Liver (tissue), 9 donors: ENCODE results near the gene PLIN4. TPM values are rescaled to one million over a fixed set of nuclear protein-coding genes. Genes with fewer than 3 reads are reported as not detected.

Source experiments
- DNase-seq: peaks from one replicate; pipeline ENCODE4 v3.0.0-alpha.2; 2017; ENCODE audit warnings: low spot score
- H3K27ac ChIP-seq, 2 donors: one replicate each; pipeline ENCODE4 v1.7.0; 2013; ENCODE audit warnings: inconsistent platforms in 2 of 2, low read length in 2 of 2, control low read depth in 1 of 2, low read depth in 1 of 2, mild to moderate bottlenecking in 1 of 2
- H3K27me3 ChIP-seq, 4 donors: one replicate each; pipeline versions ENCODE4 v1.6.1 to v1.7.0; 2013; ENCODE audit warnings: low read length in 3 of 4, inconsistent platforms in 1 of 4, mild to moderate bottlenecking in 1 of 4, moderate library complexity in 1 of 4; ENCODE audit not compliant: control insufficient read depth in 4 of 4, insufficient read depth in 4 of 4
- H3K36me3 ChIP-seq, 4 donors: one replicate each; pipeline versions ENCODE4 v1.6.1 to v1.7.0; 2013; ENCODE audit warnings: low read length in 3 of 4, mild to moderate bottlenecking in 3 of 4, low read depth in 1 of 4, moderate library complexity in 1 of 4; ENCODE audit not compliant: control insufficient read depth in 4 of 4, insufficient read depth in 3 of 4
- H3K4me1 ChIP-seq, 4 donors: one replicate each; pipeline versions ENCODE4 v1.6.1 to v1.7.0; 2013; ENCODE audit warnings: low read length in 3 of 4, mild to moderate bottlenecking in 3 of 4, moderate library complexity in 1 of 4; ENCODE audit not compliant: control insufficient read depth in 4 of 4, insufficient read depth in 4 of 4
- H3K4me3 ChIP-seq, 3 donors: one replicate each; pipeline versions ENCODE4 v1.6.1 to v1.7.0; 2013; ENCODE audit warnings: low read length in 3 of 3, control low read depth in 1 of 3, low read depth in 1 of 3, mild to moderate bottlenecking in 1 of 3
- H3K9ac ChIP-seq, 2 donors: one replicate each; pipeline ENCODE4 v1.7.0; 2013; ENCODE audit warnings: low read length in 2 of 2, mild to moderate bottlenecking in 2 of 2, moderate library complexity in 2 of 2, control low read depth in 1 of 2, low read depth in 1 of 2
- H3K9me3 ChIP-seq, 4 donors: one replicate each; pipeline versions ENCODE4 v1.6.1 to v1.7.0; 2013; ENCODE audit warnings: low read length in 3 of 4; ENCODE audit not compliant: control insufficient read depth in 4 of 4
- EGR1 ChIP-seq, 2 donors: IDR thresholded peaks; 2 replicates each; pipeline ENCODE4 v1.6.1; 2016 to 2018; ENCODE audit warnings: antibody characterized with exemption in 2 of 2, low read depth in 2 of 2
- FOXA1 ChIP-seq: IDR thresholded peaks from 2 replicates; pipeline ENCODE4 v1.6.1; 2016; ENCODE audit warnings: antibody characterized with exemption
- FOXA2 ChIP-seq: IDR thresholded peaks from 2 replicates; pipeline ENCODE4 v1.6.1; 2016; ENCODE audit warnings: antibody characterized with exemption
- GABPA ChIP-seq, 2 donors: IDR thresholded peaks in 1 of 2; conservative IDR thresholded peaks in 1 of 2; 2 replicates each; pipeline ENCODE4 v1.6.1; 2016; ENCODE audit warnings: antibody characterized with exemption in 2 of 2, mild to moderate bottlenecking in 1 of 2, moderate library complexity in 1 of 2
- HNF4A ChIP-seq, 2 donors: conservative IDR thresholded peaks; 2 replicates each; pipeline ENCODE4 v1.6.1; 2016; ENCODE audit warnings: antibody characterized with exemption in 2 of 2, mild to moderate bottlenecking in 2 of 2
- HNF4G ChIP-seq: IDR thresholded peaks from 2 replicates; pipeline ENCODE4 v1.6.1; 2016; ENCODE audit warnings: antibody characterized with exemption
- JUND ChIP-seq, 2 donors: IDR thresholded peaks; 2 replicates each; pipeline ENCODE4 v1.6.1; 2016; ENCODE audit warnings: antibody characterized with exemption in 2 of 2
- NR2F2 ChIP-seq: IDR thresholded peaks from 2 replicates; pipeline ENCODE4 v1.6.1; 2016; ENCODE audit warnings: antibody characterized with exemption
- RAD21 ChIP-seq, 2 donors: IDR thresholded peaks; 2 replicates each; pipeline ENCODE4 v1.6.1; 2016; ENCODE audit warnings: antibody characterized with exemption in 2 of 2, mild to moderate bottlenecking in 2 of 2
- RXRA ChIP-seq, 2 donors: IDR thresholded peaks; 2 replicates each; pipeline ENCODE4 v1.6.1; 2017 to 2018; ENCODE audit warnings: antibody characterized with exemption in 2 of 2, mild to moderate bottlenecking in 1 of 2
- SP1 ChIP-seq: IDR thresholded peaks from 2 replicates; pipeline ENCODE4 v1.6.1; 2018; ENCODE audit warnings: antibody characterized with exemption, mild to moderate bottlenecking
- TAF1 ChIP-seq: conservative IDR thresholded peaks from 2 replicates; pipeline ENCODE4 v1.6.1; 2016; ENCODE audit warnings: antibody characterized with exemption, mild to moderate bottlenecking
- YY1 ChIP-seq: IDR thresholded peaks from 2 replicates; pipeline ENCODE4 v1.6.1; 2016; ENCODE audit warnings: antibody characterized with exemption, mild to moderate bottlenecking
- WGBS: extraction: QIAGEN DNeasy Blood & Tissue Kit; methylation state at CpG from one replicate; pipeline ENCODE4 v1.1.7; 2013; 5-methylcytosine and 5-hydroxymethylcytosine counted together
- polyA plus RNA-seq, 2 donors: library from polyadenylated mRNA; stranded (reverse) in 1 of 2; unstranded in 1 of 2; fragments of 200-250 nt in 1 of 2; fragments of >200 nt in 1 of 2; fragmentation: Nextera tagmentation in 1 of 2; extraction: Ambion mirVana in 1 of 2; gene quantifications; one replicate each; pipeline versions ENCODE4 v1.2.1 to v1.2.3, GENCODE V29; 2013 to 2015
- total RNA-seq, 2 donors: library from RNA; depleted of rRNA; stranded (reverse); fragments of >200 nt; gene quantifications; one replicate each; pipeline ENCODE4 v1.2.3, GENCODE V29; 2014
- TF ChIP-seq, protein P1 (sequence below): fragments of 150-350 bp; IDR thresholded peaks from 2 replicates; pipeline ENCODE4 v1.5.1; 2017; ENCODE audit warnings: improper control_type of control experiment, low read depth, low read length; ENCODE audit not compliant: missing input control
- TF ChIP-seq, protein P2 (sequence below): IDR thresholded peaks from 2 replicates; pipeline ENCODE4 v1.6.1; 2016; ENCODE audit warnings: antibody characterized with exemption
- TF ChIP-seq, protein P3 (sequence below): IDR thresholded peaks from 2 replicates; pipeline ENCODE4 v1.6.1; 2016; ENCODE audit warnings: antibody characterized with exemption
- TF ChIP-seq, protein P4 (sequence below): IDR thresholded peaks from 2 replicates; pipeline ENCODE4 v1.6.1; 2016; ENCODE audit warnings: antibody characterized with exemption
- TF ChIP-seq, protein P5 (sequence below): IDR thresholded peaks from 2 replicates; pipeline ENCODE4 v1.6.1; 2016; ENCODE audit warnings: antibody characterized with exemption, mild to moderate bottlenecking
- donor health status: healthy.
- donor health status: healthy.
- donor health status: healthy.
- donor health status: healthy.
- donor health status: healthy.

PLIN4 gene
- total and polyA plus RNA-seq, 4 donors: 3.1 to 49.1 (median 9.5) TPM

DNA sequence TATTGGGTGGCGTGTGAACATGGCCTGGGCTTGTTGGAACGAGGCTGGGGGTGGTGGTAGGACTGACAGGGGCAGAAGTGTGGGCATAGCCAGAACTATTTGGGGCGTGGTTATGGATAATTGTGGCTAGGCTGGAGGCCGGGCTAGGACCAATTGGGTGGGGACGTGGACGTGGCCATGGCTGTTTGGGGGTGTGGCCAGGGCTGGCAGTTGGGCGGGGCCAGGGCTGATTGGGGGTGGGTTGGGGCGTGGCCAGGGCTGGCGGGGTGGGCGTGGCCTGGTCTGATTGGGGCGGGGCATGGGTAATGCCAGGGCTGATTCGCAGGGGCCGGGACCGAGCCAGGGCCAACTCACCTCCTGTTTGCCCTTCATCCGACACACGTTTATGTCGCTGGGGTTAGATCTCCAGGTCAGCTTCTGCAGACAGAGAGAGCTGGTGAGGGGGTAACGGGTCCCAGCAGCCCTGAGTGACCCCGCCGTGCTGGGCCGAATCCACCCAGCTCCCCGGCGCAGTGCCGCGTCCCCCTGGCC, 38.4 kb upstream of the PLIN4 start (continued):
- TF ChIP-seq FOXA2: no peak
- TF ChIP-seq, protein P1, sequence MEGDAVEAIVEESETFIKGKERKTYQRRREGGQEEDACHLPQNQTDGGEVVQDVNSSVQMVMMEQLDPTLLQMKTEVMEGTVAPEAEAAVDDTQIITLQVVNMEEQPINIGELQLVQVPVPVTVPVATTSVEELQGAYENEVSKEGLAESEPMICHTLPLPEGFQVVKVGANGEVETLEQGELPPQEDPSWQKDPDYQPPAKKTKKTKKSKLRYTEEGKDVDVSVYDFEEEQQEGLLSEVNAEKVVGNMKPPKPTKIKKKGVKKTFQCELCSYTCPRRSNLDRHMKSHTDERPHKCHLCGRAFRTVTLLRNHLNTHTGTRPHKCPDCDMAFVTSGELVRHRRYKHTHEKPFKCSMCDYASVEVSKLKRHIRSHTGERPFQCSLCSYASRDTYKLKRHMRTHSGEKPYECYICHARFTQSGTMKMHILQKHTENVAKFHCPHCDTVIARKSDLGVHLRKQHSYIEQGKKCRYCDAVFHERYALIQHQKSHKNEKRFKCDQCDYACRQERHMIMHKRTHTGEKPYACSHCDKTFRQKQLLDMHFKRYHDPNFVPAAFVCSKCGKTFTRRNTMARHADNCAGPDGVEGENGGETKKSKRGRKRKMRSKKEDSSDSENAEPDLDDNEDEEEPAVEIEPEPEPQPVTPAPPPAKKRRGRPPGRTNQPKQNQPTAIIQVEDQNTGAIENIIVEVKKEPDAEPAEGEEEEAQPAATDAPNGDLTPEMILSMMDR: no peak
- TF ChIP-seq RXRA (IDR thresholded peaks at IDR 0.05): no peak
- TF ChIP-seq NR2F2: no peak
- TF ChIP-seq RAD21 (IDR thresholded peaks at IDR 0.05): no peak

DNA sequence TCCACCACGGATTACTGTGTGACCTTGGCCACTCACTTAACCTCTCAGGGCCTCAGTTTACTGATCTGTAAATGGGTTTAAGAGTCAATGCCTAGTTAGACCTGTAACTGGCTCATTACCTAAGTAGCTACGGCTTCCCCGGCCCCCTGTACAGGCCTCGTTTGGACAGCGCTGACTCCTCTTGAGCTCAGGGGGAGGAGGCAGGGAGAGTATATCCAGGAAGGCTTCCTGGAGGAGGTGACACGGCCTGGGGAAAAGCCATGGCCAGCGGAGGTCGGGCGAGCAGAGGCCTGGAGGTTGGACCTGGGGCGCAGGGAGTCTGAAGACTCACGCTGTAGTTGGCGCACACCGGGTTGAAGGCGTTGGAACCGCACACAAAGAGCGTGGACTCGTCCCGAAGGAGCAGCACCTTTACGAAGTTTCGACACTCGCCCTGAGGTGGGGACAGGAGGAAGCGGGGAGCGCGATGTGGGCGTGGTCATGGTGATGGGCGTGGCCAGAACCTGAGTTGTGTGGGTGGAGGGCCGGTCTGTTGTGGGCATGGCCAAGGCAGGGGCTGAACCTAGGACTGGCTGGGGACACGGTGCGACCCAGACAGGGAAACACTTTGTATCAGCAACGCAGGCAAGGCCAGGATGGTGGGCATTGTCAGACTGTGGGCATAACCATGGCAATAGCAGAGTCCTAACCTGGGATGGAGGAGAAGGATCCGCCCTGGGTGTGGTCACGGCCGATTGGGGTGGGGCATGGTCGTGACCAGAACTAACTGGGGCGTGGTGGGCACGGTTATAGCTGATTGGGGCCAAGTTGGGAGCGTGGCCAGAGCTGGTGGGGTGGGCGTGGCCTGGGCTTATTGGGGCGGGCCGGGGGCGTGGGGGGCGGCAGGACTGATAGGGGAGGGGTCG, 37.6 kb upstream of the PLIN4 start:
- TF ChIP-seq FOXA2 (no peak), HNF4A (conservative IDR thresholded peaks at IDR 0.05) (no peak), HNF4G (no peak), GABPA (IDR thresholded peaks at IDR 0.05 in 1 of 2, conservative IDR thresholded peaks at IDR 0.05 in 1 of 2) (no peak), SP1 (no peak), EGR1 (IDR thresholded peaks at IDR 0.05; ENCODE audit: low read depth in 2 of 2) (no peak), YY1 (no peak), TAF1 (no peak), RXRA (IDR thresholded peaks at IDR 0.05) (no peak), FOXA1 (no peak), JUND (IDR thresholded peaks at IDR 0.05) (no peak), RAD21 (IDR thresholded peaks at IDR 0.05) (no peak), NR2F2 (no peak)
- TF ChIP-seq, protein P1: no peak
- TF ChIP-seq, protein P2, sequence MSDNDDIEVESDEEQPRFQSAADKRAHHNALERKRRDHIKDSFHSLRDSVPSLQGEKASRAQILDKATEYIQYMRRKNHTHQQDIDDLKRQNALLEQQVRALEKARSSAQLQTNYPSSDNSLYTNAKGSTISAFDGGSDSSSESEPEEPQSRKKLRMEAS: no peak
- TF ChIP-seq, protein P3, sequence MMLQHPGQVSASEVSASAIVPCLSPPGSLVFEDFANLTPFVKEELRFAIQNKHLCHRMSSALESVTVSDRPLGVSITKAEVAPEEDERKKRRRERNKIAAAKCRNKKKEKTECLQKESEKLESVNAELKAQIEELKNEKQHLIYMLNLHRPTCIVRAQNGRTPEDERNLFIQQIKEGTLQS: no peak
- TF ChIP-seq, protein P4, sequence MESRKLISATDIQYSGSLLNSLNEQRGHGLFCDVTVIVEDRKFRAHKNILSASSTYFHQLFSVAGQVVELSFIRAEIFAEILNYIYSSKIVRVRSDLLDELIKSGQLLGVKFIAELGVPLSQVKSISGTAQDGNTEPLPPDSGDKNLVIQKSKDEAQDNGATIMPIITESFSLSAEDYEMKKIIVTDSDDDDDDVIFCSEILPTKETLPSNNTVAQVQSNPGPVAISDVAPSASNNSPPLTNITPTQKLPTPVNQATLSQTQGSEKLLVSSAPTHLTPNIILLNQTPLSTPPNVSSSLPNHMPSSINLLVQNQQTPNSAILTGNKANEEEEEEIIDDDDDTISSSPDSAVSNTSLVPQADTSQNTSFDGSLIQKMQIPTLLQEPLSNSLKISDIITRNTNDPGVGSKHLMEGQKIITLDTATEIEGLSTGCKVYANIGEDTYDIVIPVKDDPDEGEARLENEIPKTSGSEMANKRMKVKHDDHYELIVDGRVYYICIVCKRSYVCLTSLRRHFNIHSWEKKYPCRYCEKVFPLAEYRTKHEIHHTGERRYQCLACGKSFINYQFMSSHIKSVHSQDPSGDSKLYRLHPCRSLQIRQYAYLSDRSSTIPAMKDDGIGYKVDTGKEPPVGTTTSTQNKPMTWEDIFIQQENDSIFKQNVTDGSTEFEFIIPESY: no peak
- TF ChIP-seq, protein P5, sequence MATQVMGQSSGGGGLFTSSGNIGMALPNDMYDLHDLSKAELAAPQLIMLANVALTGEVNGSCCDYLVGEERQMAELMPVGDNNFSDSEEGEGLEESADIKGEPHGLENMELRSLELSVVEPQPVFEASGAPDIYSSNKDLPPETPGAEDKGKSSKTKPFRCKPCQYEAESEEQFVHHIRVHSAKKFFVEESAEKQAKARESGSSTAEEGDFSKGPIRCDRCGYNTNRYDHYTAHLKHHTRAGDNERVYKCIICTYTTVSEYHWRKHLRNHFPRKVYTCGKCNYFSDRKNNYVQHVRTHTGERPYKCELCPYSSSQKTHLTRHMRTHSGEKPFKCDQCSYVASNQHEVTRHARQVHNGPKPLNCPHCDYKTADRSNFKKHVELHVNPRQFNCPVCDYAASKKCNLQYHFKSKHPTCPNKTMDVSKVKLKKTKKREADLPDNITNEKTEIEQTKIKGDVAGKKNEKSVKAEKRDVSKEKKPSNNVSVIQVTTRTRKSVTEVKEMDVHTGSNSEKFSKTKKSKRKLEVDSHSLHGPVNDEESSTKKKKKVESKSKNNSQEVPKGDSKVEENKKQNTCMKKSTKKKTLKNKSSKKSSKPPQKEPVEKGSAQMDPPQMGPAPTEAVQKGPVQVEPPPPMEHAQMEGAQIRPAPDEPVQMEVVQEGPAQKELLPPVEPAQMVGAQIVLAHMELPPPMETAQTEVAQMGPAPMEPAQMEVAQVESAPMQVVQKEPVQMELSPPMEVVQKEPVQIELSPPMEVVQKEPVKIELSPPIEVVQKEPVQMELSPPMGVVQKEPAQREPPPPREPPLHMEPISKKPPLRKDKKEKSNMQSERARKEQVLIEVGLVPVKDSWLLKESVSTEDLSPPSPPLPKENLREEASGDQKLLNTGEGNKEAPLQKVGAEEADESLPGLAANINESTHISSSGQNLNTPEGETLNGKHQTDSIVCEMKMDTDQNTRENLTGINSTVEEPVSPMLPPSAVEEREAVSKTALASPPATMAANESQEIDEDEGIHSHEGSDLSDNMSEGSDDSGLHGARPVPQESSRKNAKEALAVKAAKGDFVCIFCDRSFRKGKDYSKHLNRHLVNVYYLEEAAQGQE: no peak
- DNase-seq: peak; percentile 79
- H3K9me3 ChIP-seq: no peaks in the 10 kb centered on the region
- H3K4me1 ChIP-seq: peaks cover 0 to 7% (median 3%) of the 10 kb centered on the region in 4 donors
- WGBS: 76% methylated on average over 43 of the region's 43 CpGs
- H3K4me3 ChIP-seq: no peak overlapping the region
- H3K27me3 ChIP-seq: no peaks in the 10 kb centered on the region
- H3K27ac ChIP-seq: no peak overlapping the region
- H3K36me3 ChIP-seq: no peaks in the 10 kb centered on the region
- no peak overlapping the region for H3K9ac ChIP-seq
